Mucosa of descending colon (tissue), 3 donors: ENCODE results near the gene SPTAN1. TPM values are rescaled to one million over a fixed set of nuclear protein-coding genes. Genes with fewer than 3 reads are reported as not detected.

Source experiments
- ATAC-seq: fragments of 200-7000 bp; cut with Tn5 transposase; one replicate; pipeline ENCODE4 v1.9.1; 2020; ENCODE audit warnings: mild to moderate bottlenecking, moderate library complexity
- DNase-seq, 3 donors: peaks; one replicate each; pipeline ENCODE4 v3.0.0-alpha.2; 2020
- H3K36me3 ChIP-seq: fragments of 200-600 bp; one replicate; pipeline ENCODE4 v1.8.0; 2021; ENCODE audit warnings: low read depth, mild to moderate bottlenecking
- H3K4me1 ChIP-seq: fragments of 200-600 bp; one replicate; pipeline ENCODE4 v1.8.0; 2021; ENCODE audit warnings: low read depth, mild to moderate bottlenecking
- H3K4me3 ChIP-seq: fragments of 200-600 bp; one replicate; pipeline ENCODE4 v1.8.0; 2021; ENCODE audit warnings: mild to moderate bottlenecking
- H3K9me3 ChIP-seq: fragments of 200-600 bp; one replicate; pipeline ENCODE4 v1.8.0; 2021; ENCODE audit warnings: mild to moderate bottlenecking
- intact Hi-C, 2 donors: fragments of 100-400 bp; cut with DNase I in 1 of 2; cut with micrococcal nuclease in 1 of 2; formaldehyde crosslinking; loops; one replicate each; pipeline versions ENCODE4 v1.11.0 to v1.11.1; 2022; cut with DNase I, micrococcal nuclease
- total RNA-seq, 3 donors: library from RNA; stranded (reverse); fragmentation: NEBNext Ultra II Directional in 2 of 3; extraction: Animal tissue kit (Norgen Biotek cat#: 25700) in 2 of 3; gene quantifications; one replicate each; pipeline versions ENCODE4 v1.2.1 to v1.2.4, GENCODE V29; 2021 to 2023
- TF ChIP-seq, protein P1 (sequence below): fragments of 200-600 bp; IDR thresholded peaks from one replicate; pipeline ENCODE4 v1.8.0; 2022; ENCODE audit warnings: antibody characterized with exemption, mild to moderate bottlenecking
- donor health status: DM: no; HTN: no; CAD: no; lungs with moderate emphysema.
- donor health status: DM: no; HTN: no; CAD: no.
- donor health status: DM: no; HTN: yes; CAD: no.

SPTAN1 gene
- total RNA-seq, 3 donors from 2014 or later: 235 to 322 (median 321) TPM

DNA sequence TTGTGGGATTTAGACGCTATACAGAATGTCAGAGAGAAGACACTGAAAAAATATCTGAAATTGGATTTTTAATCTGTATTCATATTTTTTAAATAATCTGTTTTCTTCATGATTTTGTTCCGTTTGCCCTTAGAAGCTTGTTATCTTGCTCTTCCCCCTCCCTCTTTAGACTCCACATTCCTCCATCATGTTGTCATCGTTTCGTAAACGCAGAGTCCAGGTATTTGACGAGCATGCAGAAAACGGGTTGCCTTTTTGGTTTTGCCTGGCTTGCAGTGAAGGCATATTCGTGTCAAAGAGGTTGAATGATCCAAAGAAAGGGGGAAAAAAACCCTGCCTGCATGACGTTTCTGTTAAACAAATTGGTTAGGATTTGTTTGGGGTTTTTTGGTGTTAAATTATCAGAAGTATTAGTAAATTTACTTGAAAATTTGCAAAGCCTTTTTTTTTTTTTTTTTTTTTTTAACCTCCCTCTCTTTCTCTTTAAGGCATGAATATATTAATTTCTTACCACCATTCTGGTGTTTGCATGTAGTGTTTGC lies 2.9 kb downstream of the SPTAN1 start:
- intact Hi-C loops: no loop called here
- no peaks in the 10 kb centered on the region for H3K9me3 ChIP-seq
- no peaks in the 10 kb centered on the region for H3K36me3 ChIP-seq
- no peak overlapping the region for H3K4me3 ChIP-seq
- DNase-seq (no peak), ATAC-seq (no peak)
- peaks cover 54% of the 10 kb centered on the region for H3K4me1 ChIP-seq
- TF ChIP-seq, protein P1, sequence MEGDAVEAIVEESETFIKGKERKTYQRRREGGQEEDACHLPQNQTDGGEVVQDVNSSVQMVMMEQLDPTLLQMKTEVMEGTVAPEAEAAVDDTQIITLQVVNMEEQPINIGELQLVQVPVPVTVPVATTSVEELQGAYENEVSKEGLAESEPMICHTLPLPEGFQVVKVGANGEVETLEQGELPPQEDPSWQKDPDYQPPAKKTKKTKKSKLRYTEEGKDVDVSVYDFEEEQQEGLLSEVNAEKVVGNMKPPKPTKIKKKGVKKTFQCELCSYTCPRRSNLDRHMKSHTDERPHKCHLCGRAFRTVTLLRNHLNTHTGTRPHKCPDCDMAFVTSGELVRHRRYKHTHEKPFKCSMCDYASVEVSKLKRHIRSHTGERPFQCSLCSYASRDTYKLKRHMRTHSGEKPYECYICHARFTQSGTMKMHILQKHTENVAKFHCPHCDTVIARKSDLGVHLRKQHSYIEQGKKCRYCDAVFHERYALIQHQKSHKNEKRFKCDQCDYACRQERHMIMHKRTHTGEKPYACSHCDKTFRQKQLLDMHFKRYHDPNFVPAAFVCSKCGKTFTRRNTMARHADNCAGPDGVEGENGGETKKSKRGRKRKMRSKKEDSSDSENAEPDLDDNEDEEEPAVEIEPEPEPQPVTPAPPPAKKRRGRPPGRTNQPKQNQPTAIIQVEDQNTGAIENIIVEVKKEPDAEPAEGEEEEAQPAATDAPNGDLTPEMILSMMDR: no peak

DNA sequence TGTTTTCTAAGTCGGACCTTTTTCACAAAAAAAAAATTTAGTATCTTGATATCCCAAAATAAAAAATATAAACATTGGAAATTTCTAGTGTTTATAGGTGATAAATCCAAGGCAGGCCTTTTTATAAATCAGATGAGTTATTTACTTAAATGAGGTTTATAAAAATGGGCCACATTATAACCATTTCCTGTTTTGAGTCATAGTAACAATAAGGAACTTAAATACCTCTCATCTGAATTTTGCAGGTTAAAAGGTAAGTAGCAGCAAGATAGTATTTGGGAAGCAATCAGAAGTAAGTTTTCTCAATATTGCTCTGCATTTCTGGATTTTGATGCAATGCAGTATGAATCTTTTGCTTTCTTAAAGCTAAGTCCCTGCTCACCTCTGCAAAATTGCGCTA lies 3.9 kb downstream of the SPTAN1 start:
- DNase-seq (no peak), ATAC-seq (no peak)
- intact Hi-C loops: no loop called here
- Histone ChIP-seq H3K36me3 (no peaks in the 10 kb centered on the region), H3K4me3 (no peak overlapping the region), H3K9me3 (no peaks in the 10 kb centered on the region), H3K4me1 (peaks cover 54% of the 10 kb centered on the region)
- TF ChIP-seq, protein P1: no peak

DNA sequence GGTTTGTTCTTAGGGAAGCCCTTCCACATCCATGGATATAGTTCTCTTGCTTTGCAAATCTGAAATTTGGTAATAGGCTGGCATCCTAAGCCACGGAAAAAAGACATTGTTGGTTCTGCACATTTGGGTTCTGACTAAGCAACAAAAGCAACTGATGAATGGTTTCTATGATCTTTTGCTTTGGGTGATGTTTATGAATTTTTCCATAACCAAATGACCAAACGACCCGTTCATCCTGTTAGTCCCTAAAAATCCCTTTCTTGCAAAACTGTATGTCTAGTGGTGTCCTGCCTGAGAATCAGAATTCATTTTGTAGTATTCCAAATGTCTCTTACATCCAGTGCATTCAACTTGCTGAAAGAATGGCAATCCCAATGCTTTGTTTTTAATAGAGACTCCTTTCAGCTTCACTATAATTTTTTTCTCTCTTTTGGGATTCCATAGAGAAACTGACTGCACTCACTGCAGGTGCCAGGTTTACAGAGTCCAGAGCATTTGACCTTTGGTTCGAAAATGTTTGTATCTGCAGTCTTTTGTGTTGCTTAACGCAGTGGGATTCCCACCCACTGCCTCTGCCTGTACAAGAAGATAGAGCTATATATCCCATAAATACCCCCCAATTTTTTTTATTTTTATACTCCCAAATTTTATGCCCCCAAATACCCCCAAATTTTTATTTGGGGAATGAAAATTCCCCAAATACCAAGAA lies 4.7 kb downstream of the SPTAN1 start:
- TF ChIP-seq, protein P1: no peak
- Histone ChIP-seq H3K36me3 (no peaks in the 10 kb centered on the region), H3K4me1 (peaks cover 50% of the 10 kb centered on the region), H3K9me3 (no peaks in the 10 kb centered on the region), H3K4me3 (no peak overlapping the region)
- ATAC-seq: no peak
- no peak for DNase-seq
- intact Hi-C loops: no loop called here

DNA sequence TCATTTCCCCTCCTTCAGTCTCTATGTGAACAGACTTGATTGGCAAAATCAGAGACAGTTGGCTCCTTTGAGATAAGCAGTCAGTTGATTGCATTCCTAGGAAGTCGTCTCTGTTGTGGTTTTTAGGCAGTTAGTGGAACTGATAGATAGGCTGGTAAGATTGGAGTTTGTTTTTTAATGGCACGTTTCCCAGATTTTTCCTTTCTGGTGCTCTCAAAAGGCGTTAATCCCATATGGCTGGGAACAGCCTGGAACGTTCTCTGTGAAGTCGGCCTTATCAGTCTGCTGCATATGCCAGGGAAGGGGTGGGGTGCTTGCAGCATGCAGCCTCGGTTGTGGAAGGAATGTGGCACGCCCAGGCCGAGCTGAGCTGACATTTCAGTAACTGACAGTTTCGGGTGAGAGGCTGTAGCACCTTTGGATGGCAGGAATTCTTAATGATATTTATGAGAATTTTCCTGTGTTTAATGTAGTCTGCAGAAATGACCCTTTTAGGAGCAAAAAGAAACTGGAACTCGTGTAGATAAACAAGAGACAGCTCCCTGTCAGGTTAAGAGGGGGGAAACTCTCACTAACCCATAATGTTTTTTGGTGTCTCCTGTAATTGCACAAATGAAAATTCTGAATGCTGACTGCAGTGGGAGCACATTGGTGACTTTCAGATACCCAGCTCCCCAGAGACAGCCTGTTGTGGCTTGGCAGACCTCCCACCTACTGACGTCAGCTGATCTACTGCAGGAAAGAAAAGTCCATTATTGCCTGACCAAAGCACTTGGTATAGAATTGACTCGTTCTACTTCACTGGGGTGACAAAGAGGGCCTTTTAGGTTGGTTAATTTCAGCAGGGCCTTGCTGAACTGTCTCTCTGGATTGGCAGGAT lies 6.3 kb downstream of the SPTAN1 start:
- peaks cover 50% of the 10 kb centered on the region for H3K4me1 ChIP-seq
- TF ChIP-seq, protein P1: no peak
- no peaks in the 10 kb centered on the region for H3K36me3 ChIP-seq
- peak; percentile 78 to 89 (median 82) for DNase-seq
- ATAC-seq: peak; percentile 96
- H3K9me3 ChIP-seq: no peaks in the 10 kb centered on the region
- intact Hi-C loops: no loop called here
- no peak overlapping the region for H3K4me3 ChIP-seq

DNA sequence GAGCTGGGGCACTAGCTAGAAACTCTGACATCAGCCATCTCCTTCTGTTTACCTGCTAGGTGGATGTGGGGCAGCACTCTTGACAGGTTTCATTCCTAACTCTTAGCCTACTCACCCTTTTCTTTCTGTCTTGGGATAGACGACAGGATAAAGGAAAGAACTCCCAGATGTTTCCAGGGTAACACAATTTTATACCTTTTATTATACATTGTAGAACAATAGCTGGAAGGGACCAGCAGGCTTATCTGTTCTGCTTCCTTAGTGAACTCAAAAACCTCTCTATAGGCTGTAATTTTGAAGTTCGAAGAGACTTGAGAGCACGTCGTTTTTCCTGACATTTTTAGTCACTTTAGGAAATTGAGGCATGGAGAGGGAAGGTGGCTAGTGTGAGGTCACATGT lies 13.2 kb downstream of the SPTAN1 start:
- ATAC-seq (peak; percentile 88), DNase-seq (no peak)
- Histone ChIP-seq H3K4me3 (no peak overlapping the region), H3K4me1 (peaks cover 13% of the 10 kb centered on the region), H3K9me3 (no peaks in the 10 kb centered on the region), H3K36me3 (peaks cover 7% of the 10 kb centered on the region)
- TF ChIP-seq, protein P1: no peak
- intact Hi-C loops: no loop called here
